ENCODE measurements around the gene SETBP1.

SETBP1 gene

GRCh38 chr18:44922968-44923367, 242.3 kb downstream of the SETBP1 start:
- H3K4me2 ChIP-seq (ENCODE audit: low read length) = no peak overlapping the region
- no peak overlapping the region for H2AFZ ChIP-seq (ENCODE audit: low read length)
- TF ChIP-seq CTCF (IDR thresholded peaks at IDR 0.05; ENCODE audit: low read length) = no peak
- TF ChIP-seq EZH2 (IDR thresholded peaks at IDR 0.05; ENCODE audit: borderline replicate concordance, low read length) = no peak
- no peak overlapping the region for H3K9ac ChIP-seq (ENCODE audit: low read length)
- H3K4me1 ChIP-seq (ENCODE audit: insufficient read depth, low read length, severe bottlenecking) = no peaks in the 10 kb centered on the region
- no peaks in the 10 kb centered on the region for H4K20me1 ChIP-seq (ENCODE audit: insufficient read depth, low read length)
- no peak overlapping the region for H3K4me3 ChIP-seq (ENCODE audit: low read depth, low read length, poor library complexity, severe bottlenecking)
- no peaks in the 10 kb centered on the region for H3K9me3 ChIP-seq (ENCODE audit: low read length)
- H3K27ac ChIP-seq (ENCODE audit: low read depth, low read length, poor library complexity, severe bottlenecking) = no peak overlapping the region
- no peaks in the 10 kb centered on the region for H3K9me2 ChIP-seq (ENCODE audit: low read depth, low read length)
- H3K27me3 ChIP-seq (ENCODE audit: insufficient read depth, low read length) = no peaks in the 10 kb centered on the region
- H3K36me3 ChIP-seq (ENCODE audit: insufficient read depth, low read length) = no peaks in the 10 kb centered on the region
- H3K79me2 ChIP-seq (ENCODE audit: insufficient read depth, low read length) = no peaks in the 10 kb centered on the region
- no peaks in the 10 kb centered on the region for H3F3A ChIP-seq (ENCODE audit: insufficient read depth, low read length)

GRCh38 chr18:44924785-44925499, 244.3 kb downstream of the SETBP1 start:
- Histone ChIP-seq H3K9me3 (ENCODE audit: low read length) (no peaks in the 10 kb centered on the region), H3K27ac (ENCODE audit: low read depth, low read length, poor library complexity, severe bottlenecking) (no peak overlapping the region), H3K27me3 (ENCODE audit: insufficient read depth, low read length) (no peaks in the 10 kb centered on the region), H2AFZ (ENCODE audit: low read length) (no peak overlapping the region), H4K20me1 (ENCODE audit: insufficient read depth, low read length) (no peaks in the 10 kb centered on the region), H3F3A (ENCODE audit: insufficient read depth, low read length) (no peaks in the 10 kb centered on the region), H3K36me3 (ENCODE audit: insufficient read depth, low read length) (no peaks in the 10 kb centered on the region), H3K4me2 (ENCODE audit: low read length) (no peak overlapping the region), H3K9ac (ENCODE audit: low read length) (no peak overlapping the region), H3K79me2 (ENCODE audit: insufficient read depth, low read length) (no peaks in the 10 kb centered on the region), H3K9me2 (ENCODE audit: low read depth, low read length) (no peaks in the 10 kb centered on the region), H3K4me3 (ENCODE audit: low read depth, low read length, poor library complexity, severe bottlenecking) (no peak overlapping the region), H3K4me1 (ENCODE audit: insufficient read depth, low read length, severe bottlenecking) (no peaks in the 10 kb centered on the region)
- TF ChIP-seq CTCF (IDR thresholded peaks at IDR 0.05; ENCODE audit: low read length) = no peak
- TF ChIP-seq EZH2 (IDR thresholded peaks at IDR 0.05; ENCODE audit: borderline replicate concordance, low read length) = no peak

GRCh38 chr18:44927127-44927849, 246.6 kb downstream of the SETBP1 start:
- H3K36me3 ChIP-seq (ENCODE audit: insufficient read depth, low read length) = no peaks in the 10 kb centered on the region
- no peak overlapping the region for H3K27ac ChIP-seq (ENCODE audit: low read depth, low read length, poor library complexity, severe bottlenecking)
- H3K9ac ChIP-seq (ENCODE audit: low read length) = no peak overlapping the region
- H3K4me2 ChIP-seq (ENCODE audit: low read length) = no peak overlapping the region
- no peaks in the 10 kb centered on the region for H3F3A ChIP-seq (ENCODE audit: insufficient read depth, low read length)
- no peaks in the 10 kb centered on the region for H3K9me3 ChIP-seq (ENCODE audit: low read length)
- no peaks in the 10 kb centered on the region for H3K27me3 ChIP-seq (ENCODE audit: insufficient read depth, low read length)
- H3K79me2 ChIP-seq (ENCODE audit: insufficient read depth, low read length) = no peaks in the 10 kb centered on the region
- no peak overlapping the region for H2AFZ ChIP-seq (ENCODE audit: low read length)
- no peak overlapping the region for H3K4me3 ChIP-seq (ENCODE audit: low read depth, low read length, poor library complexity, severe bottlenecking)
- no peaks in the 10 kb centered on the region for H4K20me1 ChIP-seq (ENCODE audit: insufficient read depth, low read length)
- no peak for TF ChIP-seq CTCF (IDR thresholded peaks at IDR 0.05; ENCODE audit: low read length)
- no peak for TF ChIP-seq EZH2 (IDR thresholded peaks at IDR 0.05; ENCODE audit: borderline replicate concordance, low read length)
- no peaks in the 10 kb centered on the region for H3K9me2 ChIP-seq (ENCODE audit: low read depth, low read length)
- H3K4me1 ChIP-seq (ENCODE audit: insufficient read depth, low read length, severe bottlenecking) = no peaks in the 10 kb centered on the region
